Neural cell (in vitro differentiated cells): ENCODE results near the gene ICE2. TPM values are rescaled to one million over a fixed set of nuclear protein-coding genes. Genes with fewer than 3 reads are reported as not detected.

Experiments used
- H2AFZ ChIP-seq: fragments of 200-600, 300-800 bp; sonication (generic), shearing (Covaris generic); 2 replicates; pipeline ENCODE4 v1.6.0; 2014; ENCODE audit warnings: low read depth, mild to moderate bottlenecking, antibody characterized with exemption, low read length, moderate library complexity
- H3F3A ChIP-seq: fragments of 200-600 bp; shearing (Covaris generic); 2 replicates; pipeline ENCODE4 v1.6.1; 2016; ENCODE audit warnings: mild to moderate bottlenecking, moderate library complexity, mixed read lengths, antibody characterized with exemption, low read length; ENCODE audit not compliant: insufficient read depth, poor library complexity, severe bottlenecking
- H3K27ac ChIP-seq: fragments of 200-600, 300-800 bp; sonication (generic), shearing (Covaris generic); 2 replicates; pipeline ENCODE4 v1.5.1; 2014; ENCODE audit warnings: mild to moderate bottlenecking, low read length, moderate library complexity
- H3K27me3 ChIP-seq: fragments of 300-800, 200-600 bp; sonication (generic), shearing (Covaris generic); 2 replicates; pipeline ENCODE4 v1.6.0; 2014; ENCODE audit warnings: mild to moderate bottlenecking, low read depth, low read length, moderate library complexity; ENCODE audit not compliant: insufficient read depth
- H3K36me3 ChIP-seq: fragments of 300-800, 200-600 bp; sonication (generic), shearing (Covaris generic); 2 replicates; pipeline ENCODE4 v1.5.1; 2014; ENCODE audit warnings: mild to moderate bottlenecking, antibody characterized with exemption, low read length, moderate library complexity; ENCODE audit not compliant: insufficient read depth
- H3K4me2 ChIP-seq: fragments of 300-800, 200-600 bp; sonication (generic), shearing (Covaris generic); 2 replicates; pipeline ENCODE4 v1.6.0; 2014; ENCODE audit warnings: mild to moderate bottlenecking, low read length
- H3K4me3 ChIP-seq: fragments of 300-800, 200-600 bp; sonication (generic), shearing (Covaris generic); 2 replicates; pipeline ENCODE4 v1.5.1; 2014; ENCODE audit warnings: mild to moderate bottlenecking, low read length, moderate library complexity
- H3K79me2 ChIP-seq: fragments of 200-600 bp; shearing (Covaris generic); replicated peaks from 2 replicates; pipeline ENCODE4 v1.6.0; 2014; ENCODE audit warnings: mild to moderate bottlenecking, low read length, moderate library complexity; ENCODE audit not compliant: insufficient read depth
- H3K9ac ChIP-seq: fragments of 300-800, 200-600 bp; sonication (generic), shearing (Covaris generic); 2 replicates; pipeline ENCODE4 v1.6.1; 2016; ENCODE audit warnings: mild to moderate bottlenecking, low read length, mixed read lengths
- H3K9me2 ChIP-seq: fragments of 200-600 bp; shearing (Covaris generic); 2 replicates; pipeline ENCODE4 v1.6.1; 2016; ENCODE audit warnings: mild to moderate bottlenecking, low read length, mixed read lengths; ENCODE audit not compliant: insufficient read depth
- H3K9me3 ChIP-seq: fragments of 200-600, 300-800 bp; sonication (generic), shearing (Covaris generic); 2 replicates; pipeline ENCODE4 v1.6.1; 2016; ENCODE audit warnings: mild to moderate bottlenecking, mixed run types, low read length, moderate library complexity, mixed read lengths
- H4K20me1 ChIP-seq: fragments of 200-600 bp; shearing (Covaris generic); 2 replicates; pipeline ENCODE4 v1.6.1; 2016; ENCODE audit warnings: mild to moderate bottlenecking, mixed run types; ENCODE audit not compliant: insufficient read depth
- CTCF ChIP-seq: fragments of 450-650 bp; IDR thresholded peaks from 2 replicates; pipeline ENCODE4 v1.5.1; 2014; ENCODE audit warnings: antibody characterized with exemption, mild to moderate bottlenecking, moderate library complexity; ENCODE audit not compliant: poor library complexity, severe bottlenecking
- EP300 ChIP-seq: fragments of 450-650 bp; conservative IDR thresholded peaks from 2 replicates; pipeline ENCODE4 v1.6.1; 2014; ENCODE audit warnings: antibody characterized with exemption, mild to moderate bottlenecking, moderate library complexity; ENCODE audit not compliant: poor library complexity, severe bottlenecking
- EZH2 ChIP-seq: fragments of 200-600, 300-800 bp; shearing (Covaris generic), sonication (generic); IDR thresholded peaks from 2 replicates; pipeline ENCODE4 v1.6.1; 2014; ENCODE audit warnings: antibody characterized with exemption, low read length, borderline replicate concordance, mild to moderate bottlenecking; ENCODE audit not compliant: insufficient read depth, poor library complexity, severe bottlenecking
- MXI1 ChIP-seq: fragments of 450-650 bp; conservative IDR thresholded peaks from 2 replicates; pipeline ENCODE4 v1.6.1; 2014; ENCODE audit warnings: antibody characterized with exemption, mild to moderate bottlenecking; ENCODE audit not compliant: poor library complexity, severe bottlenecking
- POLR2AphosphoS5 ChIP-seq: IDR thresholded peaks from 2 replicates; pipeline ENCODE4 v1.6.1; 2012
- RAD21 ChIP-seq: fragments of 450-650 bp; conservative IDR thresholded peaks from 2 replicates; pipeline ENCODE4 v1.6.1; 2014; ENCODE audit warnings: antibody characterized with exemption, mild to moderate bottlenecking, moderate library complexity
- REST ChIP-seq: IDR thresholded peaks from 2 replicates; pipeline ENCODE4 v1.6.1; 2012; ENCODE audit warnings: borderline replicate concordance
- SMC3 ChIP-seq: fragments of 450-650 bp; conservative IDR thresholded peaks from 2 replicates; pipeline ENCODE4 v1.6.1; 2014; ENCODE audit warnings: antibody characterized with exemption, mild to moderate bottlenecking, moderate library complexity; ENCODE audit not compliant: poor library complexity
- TAF1 ChIP-seq: IDR thresholded peaks from 2 replicates; pipeline ENCODE4 v1.6.1; 2012; ENCODE audit warnings: low read depth
- polyA plus RNA-seq: library from polyadenylated mRNA; depleted of rRNA; stranded (reverse); fragments of >200 nt; gene quantifications from 2 replicates; pipeline ENCODE4 v1.2.3, GENCODE V29; 2014

The ICE2 gene
- polyA plus RNA-seq, 1 donor from 2014 or later, result 34.0 TPM

GRCh38 chr15:60374209-60374608, 104.7 kb downstream of the ICE2 start:
- Histone ChIP-seq H3K9me3 (no peaks in the 10 kb centered on the region), H4K20me1 (no peaks in the 10 kb centered on the region), H3K79me2 (no peaks in the 10 kb centered on the region), H2AFZ (no peak overlapping the region), H3K36me3 (no peaks in the 10 kb centered on the region), H3K9ac (no peak overlapping the region), H3K9me2 (no peaks in the 10 kb centered on the region), H3K4me3 (no peak overlapping the region), H3K27me3 (no peaks in the 10 kb centered on the region), H3K4me2 (no peak overlapping the region), H3F3A (no peaks in the 10 kb centered on the region), H3K27ac (no peak overlapping the region)
- TF ChIP-seq POLR2AphosphoS5 (no peak), SMC3 (no peak)

GRCh38 chr15:60373745-60374144, 105.2 kb downstream of the ICE2 start:
- Histone ChIP-seq H3K9ac (no peak overlapping the region), H3K4me3 (no peak overlapping the region), H3K27me3 (no peaks in the 10 kb centered on the region), H2AFZ (no peak overlapping the region), H3K27ac (no peak overlapping the region), H3K36me3 (no peaks in the 10 kb centered on the region), H4K20me1 (no peaks in the 10 kb centered on the region), H3K4me2 (no peak overlapping the region), H3K9me3 (no peaks in the 10 kb centered on the region), H3K79me2 (no peaks in the 10 kb centered on the region), H3K9me2 (no peaks in the 10 kb centered on the region), H3F3A (no peaks in the 10 kb centered on the region)
- no peak for TF ChIP-seq SMC3
- TF ChIP-seq EP300, result no peak
- no peak for TF ChIP-seq MXI1
- no peak for TF ChIP-seq EZH2
- TF ChIP-seq RAD21, result no peak
- no peak for TF ChIP-seq TAF1
- TF ChIP-seq CTCF, result no peak
- TF ChIP-seq REST, result no peak
- TF ChIP-seq POLR2AphosphoS5, result no peak

- Histone ChIP-seq H4K20me1 (no peaks in the 10 kb centered on the region), H3K79me2 (no peaks in the 10 kb centered on the region), H3K4me3 (no peak overlapping the region), H3K9me2 (no peaks in the 10 kb centered on the region), H3K36me3 (no peaks in the 10 kb centered on the region), H3K9me3 (no peaks in the 10 kb centered on the region), H3K27ac (no peak overlapping the region), H3F3A (no peaks in the 10 kb centered on the region), H3K4me2 (no peak overlapping the region), H2AFZ (no peak overlapping the region), H3K27me3 (no peaks in the 10 kb centered on the region), H3K9ac (no peak overlapping the region)
- TF ChIP-seq EP300, result no peak
- TF ChIP-seq MXI1, result no peak
- no peak for TF ChIP-seq SMC3
- no peak for TF ChIP-seq RAD21
- TF ChIP-seq POLR2AphosphoS5, result no peak
- no peak for TF ChIP-seq CTCF
- no peak for TF ChIP-seq REST
- TF ChIP-seq TAF1, result no peak
- no peak for TF ChIP-seq EZH2
These were observed 105.6 kb downstream of the ICE2 start for GRCh38 chr15:60373327-60373726.
